ENCODE results near the gene NCOA3. TPM values are rescaled to one million over a fixed set of nuclear protein-coding genes. Genes with fewer than 3 reads are reported as not detected.

NCOA3 gene
- total RNA-seq, 1 experiment from 2014 or later, result 25.9 TPM

GRCh38 chr20:47674686-47675085 is 173.0 kb downstream of the NCOA3 start:
- no peak overlapping the region for H3K27ac ChIP-seq (ENCODE audit: low read depth, low read length)
- RAD21 ChIA-PET (ENCODE audit: low non-redundant PET in 1 of 2, low total read pairs in 2 of 2, uncharacterized antibody in 2 of 2, unreplicated experiment in 2 of 2), result no interaction called here
- H3K27me3 ChIP-seq (ENCODE audit: insufficient read depth, low read length), result no peaks in the 10 kb centered on the region
- H2AFZ ChIP-seq (ENCODE audit: low read depth, low read length, poor library complexity, severe bottlenecking), result no peak overlapping the region
- DNase-seq (ENCODE audit: low read depth, low spot score), result no peak
- no peaks in the 10 kb centered on the region for H3K9me3 ChIP-seq (ENCODE audit: control insufficient read depth in 1 of 2, insufficient read depth in 1 of 2, low read depth in 1 of 2, low read length in 2 of 2)
- peaks cover 0 to 8% of the 10 kb centered on the region in 2 experiments; a peak in 1 of 4 replicates for H3K4me1 ChIP-seq (ENCODE audit: control insufficient read depth in 1 of 2, insufficient read depth in 2 of 2, low read length in 2 of 2)
- H3K36me3 ChIP-seq (ENCODE audit: control insufficient read depth in 1 of 2, insufficient read depth in 2 of 2, low read length in 2 of 2), result no peaks in the 10 kb centered on the region
- ATAC-seq, result no peak
- no TSS peak for BruUV-seq (replicated peaks)
- no peaks in the 10 kb centered on the region for H4K20me1 ChIP-seq (ENCODE audit: insufficient read depth)
- intact Hi-C loops (cut with micrococcal nuclease), result loop anchor here (5.0 kb wide), 2 partner anchors 38 to 113 kb away; partner anchors contain the start of gene SULF2
- POLR2A ChIA-PET, result no interaction called here
- no peak overlapping the region for H3K4me3 ChIP-seq (replicated peaks in 1 of 2; ENCODE audit: low read depth in 1 of 2, low read length in 2 of 2)
- H3K79me2 ChIP-seq (ENCODE audit: insufficient read depth, low read length), result no peaks in the 10 kb centered on the region
- CTCF ChIA-PET, result no interaction called here
- H3K9me2 ChIP-seq (ENCODE audit: insufficient read depth), result no peaks in the 10 kb centered on the region
- TF ChIP-seq REST (IDR thresholded peaks at IDR 0.05; ENCODE audit: low read depth) (no peak), CBX3 (IDR thresholded peaks at IDR 0.05; ENCODE audit: low read depth) (no peak), EZH2phosphoT487 (IDR thresholded peaks at IDR 0.05; ENCODE audit: borderline replicate concordance) (no peak), SIN3A (IDR thresholded peaks at IDR 0.05; ENCODE audit: low read depth) (no peak), CEBPB (IDR thresholded peaks at IDR 0.05; ENCODE audit: low read depth) (no peak), RAD21 (IDR thresholded peaks at IDR 0.05; ENCODE audit: low read depth) (no peak)
- H3K4me2 ChIP-seq (ENCODE audit: low read length), result no peak overlapping the region
- H3K9ac ChIP-seq (ENCODE audit: low read length), result no peak overlapping the region

Measured in HCT116 (cell line).